ENCODE results near the gene PGBD4.

Gene PGBD4

DNA sequence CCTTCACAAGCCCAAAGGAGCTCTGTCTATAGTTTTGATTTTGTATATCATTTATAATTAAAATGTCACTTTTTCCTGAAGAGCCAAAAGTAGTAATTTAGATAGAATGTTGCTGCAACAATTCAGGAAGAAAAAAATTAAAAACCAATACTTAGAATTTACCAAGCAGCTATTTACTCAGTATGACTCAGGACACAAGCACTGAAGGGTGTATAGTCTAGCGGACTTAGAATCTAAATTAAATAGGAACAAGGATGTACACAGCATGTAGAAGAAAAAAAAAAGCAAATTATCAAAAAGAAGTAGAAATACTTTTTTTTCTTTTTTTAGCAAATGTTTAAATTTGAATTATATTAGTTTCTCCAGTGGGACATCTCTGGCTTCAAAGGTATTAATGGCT is 31.6 kb downstream of the PGBD4 start:
- Histone ChIP-seq H3K9ac (ENCODE audit: low read depth, low read length, poor library complexity, severe bottlenecking) (no peak overlapping the region), H3F3A (ENCODE audit: low read depth) (no peaks in the 10 kb centered on the region), H3K36me3 (ENCODE audit: insufficient read depth, low read length) (no peaks in the 10 kb centered on the region), H3K9me3 (ENCODE audit: insufficient read depth, low read depth, low read length) (no peaks in the 10 kb centered on the region), H3K9me2 (replicated peaks; ENCODE audit: low read depth, low read length) (no peaks in the 10 kb centered on the region), H3K4me3 (ENCODE audit: low read length, poor library complexity, severe bottlenecking) (no peak overlapping the region), H4K20me1 (ENCODE audit: insufficient read depth, low read length, poor library complexity, severe bottlenecking) (no peaks in the 10 kb centered on the region), H3K27me3 (ENCODE audit: insufficient read depth, low read length, poor library complexity, severe bottlenecking) (no peaks in the 10 kb centered on the region), H3K4me2 (ENCODE audit: low read depth, low read length, poor library complexity, severe bottlenecking) (no peak overlapping the region), H2AFZ (ENCODE audit: low read length) (no peak overlapping the region), H3K4me1 (ENCODE audit: insufficient read depth, low read length, poor library complexity, severe bottlenecking) (no peaks in the 10 kb centered on the region), H3K79me2 (ENCODE audit: insufficient read depth, low read length) (no peaks in the 10 kb centered on the region)
- TF ChIP-seq, protein P1, sequence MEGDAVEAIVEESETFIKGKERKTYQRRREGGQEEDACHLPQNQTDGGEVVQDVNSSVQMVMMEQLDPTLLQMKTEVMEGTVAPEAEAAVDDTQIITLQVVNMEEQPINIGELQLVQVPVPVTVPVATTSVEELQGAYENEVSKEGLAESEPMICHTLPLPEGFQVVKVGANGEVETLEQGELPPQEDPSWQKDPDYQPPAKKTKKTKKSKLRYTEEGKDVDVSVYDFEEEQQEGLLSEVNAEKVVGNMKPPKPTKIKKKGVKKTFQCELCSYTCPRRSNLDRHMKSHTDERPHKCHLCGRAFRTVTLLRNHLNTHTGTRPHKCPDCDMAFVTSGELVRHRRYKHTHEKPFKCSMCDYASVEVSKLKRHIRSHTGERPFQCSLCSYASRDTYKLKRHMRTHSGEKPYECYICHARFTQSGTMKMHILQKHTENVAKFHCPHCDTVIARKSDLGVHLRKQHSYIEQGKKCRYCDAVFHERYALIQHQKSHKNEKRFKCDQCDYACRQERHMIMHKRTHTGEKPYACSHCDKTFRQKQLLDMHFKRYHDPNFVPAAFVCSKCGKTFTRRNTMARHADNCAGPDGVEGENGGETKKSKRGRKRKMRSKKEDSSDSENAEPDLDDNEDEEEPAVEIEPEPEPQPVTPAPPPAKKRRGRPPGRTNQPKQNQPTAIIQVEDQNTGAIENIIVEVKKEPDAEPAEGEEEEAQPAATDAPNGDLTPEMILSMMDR (conservative IDR thresholded peaks at IDR 0.05; ENCODE audit: low read length), result no peak
- no peak for TF ChIP-seq EZH2phosphoT487 (IDR thresholded peaks at IDR 0.05; ENCODE audit: borderline replicate concordance)

DNA sequence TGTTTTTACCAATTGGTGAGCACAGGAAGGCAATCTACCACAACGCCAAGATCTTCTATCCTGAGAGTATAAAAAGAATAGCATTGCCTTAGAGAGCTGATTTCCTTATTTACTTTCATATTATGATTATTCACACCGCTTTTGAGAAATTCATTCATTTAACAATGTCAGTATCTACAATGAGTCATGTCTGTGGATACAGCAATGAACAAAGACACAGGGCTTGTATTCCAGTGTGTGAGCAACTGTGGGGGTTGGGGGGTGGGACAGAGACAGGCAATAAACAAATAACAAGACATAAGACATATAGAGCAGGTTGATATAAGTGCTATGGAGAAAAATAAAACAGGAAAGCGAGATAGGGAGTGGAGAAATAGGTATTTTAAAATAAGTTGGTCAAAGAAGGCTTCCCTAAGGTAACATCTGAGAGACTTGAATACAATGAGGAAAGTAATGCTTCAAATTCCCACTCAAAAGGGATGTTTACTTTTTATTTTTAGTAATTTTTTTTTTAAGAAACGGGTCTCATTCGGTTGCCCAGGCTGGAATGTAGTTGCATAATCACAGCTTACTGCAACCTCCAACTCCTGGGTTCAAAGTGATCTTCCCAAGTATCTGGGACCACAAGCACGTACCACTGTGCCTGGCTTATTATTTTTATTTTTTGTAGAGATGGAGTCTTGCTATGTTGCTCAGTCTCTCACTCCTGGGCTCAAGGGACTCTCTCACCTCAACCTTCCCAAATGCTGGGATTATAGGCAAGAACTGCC is 45.7 kb downstream of the PGBD4 start:
- Histone ChIP-seq H3K27me3 (ENCODE audit: insufficient read depth, low read length, poor library complexity, severe bottlenecking) (no peaks in the 10 kb centered on the region), H3F3A (ENCODE audit: low read depth) (no peaks in the 10 kb centered on the region), H3K9me2 (replicated peaks; ENCODE audit: low read depth, low read length) (no peaks in the 10 kb centered on the region), H3K4me3 (ENCODE audit: low read length, poor library complexity, severe bottlenecking) (no peak overlapping the region), H3K36me3 (ENCODE audit: insufficient read depth, low read length) (peaks cover 50% of the 10 kb centered on the region; the same call in 1 of the 2 replicates), H4K20me1 (ENCODE audit: insufficient read depth, low read length, poor library complexity, severe bottlenecking) (no peaks in the 10 kb centered on the region), H3K4me1 (ENCODE audit: insufficient read depth, low read length, poor library complexity, severe bottlenecking) (no peaks in the 10 kb centered on the region), H3K9me3 (ENCODE audit: insufficient read depth, low read depth, low read length) (no peaks in the 10 kb centered on the region), H2AFZ (ENCODE audit: low read length) (no peak overlapping the region), H3K79me2 (ENCODE audit: insufficient read depth, low read length) (no peaks in the 10 kb centered on the region), H3K9ac (ENCODE audit: low read depth, low read length, poor library complexity, severe bottlenecking) (no peak overlapping the region), H3K4me2 (ENCODE audit: low read depth, low read length, poor library complexity, severe bottlenecking) (no peak overlapping the region)
- TF ChIP-seq, protein P1 (conservative IDR thresholded peaks at IDR 0.05; ENCODE audit: low read length), result no peak
- no peak for TF ChIP-seq EZH2phosphoT487 (IDR thresholded peaks at IDR 0.05; ENCODE audit: borderline replicate concordance)

DNA sequence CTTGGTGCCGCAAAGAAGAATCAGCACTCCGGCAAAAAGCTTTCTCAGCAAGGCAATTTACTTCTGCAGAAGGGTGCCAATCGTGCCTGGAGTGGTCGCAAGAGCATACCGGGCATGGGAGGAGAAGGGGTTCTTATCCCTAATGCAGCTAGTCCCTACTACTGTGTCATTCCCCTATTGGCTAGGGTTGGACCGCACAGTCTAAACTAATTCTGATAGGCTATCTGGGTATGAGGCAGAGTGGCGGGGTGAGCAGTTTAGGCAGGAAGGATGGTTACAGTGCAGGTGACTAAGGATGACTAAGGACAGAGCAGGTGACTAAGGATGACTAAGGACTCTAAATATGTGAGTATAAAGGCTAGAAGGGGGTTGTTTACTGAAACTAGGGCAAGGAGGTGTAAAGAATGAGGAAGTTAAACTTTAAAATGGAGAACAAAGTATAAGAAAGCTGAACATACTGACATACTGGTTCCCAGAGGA is 52.9 kb downstream of the PGBD4 start:
- Histone ChIP-seq H3K9ac (ENCODE audit: low read depth, low read length, poor library complexity, severe bottlenecking) (no peak overlapping the region), H3K9me3 (ENCODE audit: insufficient read depth, low read depth, low read length) (peaks cover 6% of the 10 kb centered on the region; the same call in 1 of the 2 replicates), H2AFZ (ENCODE audit: low read length) (no peak overlapping the region), H3K79me2 (ENCODE audit: insufficient read depth, low read length) (no peaks in the 10 kb centered on the region), H4K20me1 (ENCODE audit: insufficient read depth, low read length, poor library complexity, severe bottlenecking) (no peaks in the 10 kb centered on the region), H3K27me3 (ENCODE audit: insufficient read depth, low read length, poor library complexity, severe bottlenecking) (no peaks in the 10 kb centered on the region), H3K4me3 (ENCODE audit: low read length, poor library complexity, severe bottlenecking) (no peak overlapping the region), H3K9me2 (replicated peaks; ENCODE audit: low read depth, low read length) (no peaks in the 10 kb centered on the region), H3K4me2 (ENCODE audit: low read depth, low read length, poor library complexity, severe bottlenecking) (no peak overlapping the region), H3K4me1 (ENCODE audit: insufficient read depth, low read length, poor library complexity, severe bottlenecking) (no peaks in the 10 kb centered on the region), H3K36me3 (ENCODE audit: insufficient read depth, low read length) (peaks cover 56% of the 10 kb centered on the region; the same call in 1 of the 2 replicates), H3F3A (ENCODE audit: low read depth) (no peaks in the 10 kb centered on the region)
- TF ChIP-seq EZH2phosphoT487 (IDR thresholded peaks at IDR 0.05; ENCODE audit: borderline replicate concordance), result no peak
- TF ChIP-seq, protein P1 (conservative IDR thresholded peaks at IDR 0.05; ENCODE audit: low read length), result no peak
